ENCODE results near the gene CEP152. TPM values are rescaled to one million over a fixed set of nuclear protein-coding genes. Genes with fewer than 3 reads are reported as not detected.

CEP152 gene
- total RNA-seq, 6 experiments from 2014 or later, result 0.93 to 40.3 (median 2.0) TPM

DNA sequence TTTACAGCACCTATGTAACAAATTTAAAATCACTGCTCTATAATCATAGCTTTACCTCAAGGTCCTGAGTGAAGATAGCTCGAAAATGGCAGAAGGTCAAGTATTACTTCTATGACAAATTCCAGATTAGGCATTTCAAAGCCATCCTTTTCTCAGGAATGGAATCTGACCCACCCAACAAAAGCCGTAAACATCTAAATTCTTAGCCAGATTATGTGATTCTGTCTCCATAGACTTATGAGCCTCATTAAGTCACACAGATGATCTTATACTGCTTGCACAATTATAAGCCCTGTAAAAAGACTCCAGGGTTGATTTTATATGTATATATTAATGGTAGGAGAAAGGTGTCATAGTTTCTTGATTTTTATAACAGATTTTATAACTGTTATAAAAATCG is 56.9 kb downstream of the CEP152 start:
- no peaks in the 10 kb centered on the region for H3K9me3 ChIP-seq
- H3K4me3 ChIP-seq, result no peak overlapping the region
- no peaks in the 10 kb centered on the region for H3K27me3 ChIP-seq
- no peak for DNase-seq
- ATAC-seq, result no peak
- no peaks in the 10 kb centered on the region for H3K4me1 ChIP-seq
- no peaks in the 10 kb centered on the region for H3K36me3 ChIP-seq
- no peak overlapping the region for H3K27ac ChIP-seq
- no peak for TF ChIP-seq POLR2A (IDR thresholded peaks at IDR 0.05)
- TF ChIP-seq, protein P1, sequence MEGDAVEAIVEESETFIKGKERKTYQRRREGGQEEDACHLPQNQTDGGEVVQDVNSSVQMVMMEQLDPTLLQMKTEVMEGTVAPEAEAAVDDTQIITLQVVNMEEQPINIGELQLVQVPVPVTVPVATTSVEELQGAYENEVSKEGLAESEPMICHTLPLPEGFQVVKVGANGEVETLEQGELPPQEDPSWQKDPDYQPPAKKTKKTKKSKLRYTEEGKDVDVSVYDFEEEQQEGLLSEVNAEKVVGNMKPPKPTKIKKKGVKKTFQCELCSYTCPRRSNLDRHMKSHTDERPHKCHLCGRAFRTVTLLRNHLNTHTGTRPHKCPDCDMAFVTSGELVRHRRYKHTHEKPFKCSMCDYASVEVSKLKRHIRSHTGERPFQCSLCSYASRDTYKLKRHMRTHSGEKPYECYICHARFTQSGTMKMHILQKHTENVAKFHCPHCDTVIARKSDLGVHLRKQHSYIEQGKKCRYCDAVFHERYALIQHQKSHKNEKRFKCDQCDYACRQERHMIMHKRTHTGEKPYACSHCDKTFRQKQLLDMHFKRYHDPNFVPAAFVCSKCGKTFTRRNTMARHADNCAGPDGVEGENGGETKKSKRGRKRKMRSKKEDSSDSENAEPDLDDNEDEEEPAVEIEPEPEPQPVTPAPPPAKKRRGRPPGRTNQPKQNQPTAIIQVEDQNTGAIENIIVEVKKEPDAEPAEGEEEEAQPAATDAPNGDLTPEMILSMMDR (IDR thresholded peaks at IDR 0.05), result no peak
- WGBS (ENCODE audit: insufficient coverage, low coverage, low lambda C conversion rate, missing lambda C conversion rate), result 95% methylated on average over 3 of the region's 3 CpGs
- intact Hi-C loops (cut with DNase I), result no loop called here

DNA sequence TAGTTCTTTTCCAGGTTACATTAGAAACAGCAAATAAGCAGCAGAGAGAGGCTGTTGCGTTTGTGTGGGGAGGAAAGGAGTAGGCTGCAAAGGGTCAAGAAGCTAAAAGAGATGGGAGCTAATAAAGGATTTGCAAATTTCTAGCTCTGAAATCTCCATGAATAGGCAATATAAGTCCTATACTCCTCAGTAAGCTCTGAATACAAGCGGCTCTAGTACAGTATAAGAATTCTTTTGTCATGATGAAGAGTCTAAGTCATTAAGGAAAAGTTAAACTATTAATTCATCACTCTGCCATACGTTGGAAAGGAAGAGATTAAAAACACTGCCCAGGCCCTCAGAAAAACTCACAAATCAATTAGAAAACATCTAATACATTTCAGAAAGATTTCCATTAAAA is 59.3 kb downstream of the CEP152 start:
- Histone ChIP-seq H3K4me1 (no peaks in the 10 kb centered on the region), H3K27ac (no peak overlapping the region), H3K9me3 (no peaks in the 10 kb centered on the region), H3K4me3 (no peak overlapping the region), H3K27me3 (no peaks in the 10 kb centered on the region), H3K36me3 (no peaks in the 10 kb centered on the region)
- DNase-seq (no peak), ATAC-seq (no peak)
- no peak for TF ChIP-seq POLR2A (IDR thresholded peaks at IDR 0.05)
- intact Hi-C loops (cut with DNase I), result no loop called here
- WGBS (ENCODE audit: insufficient coverage, low coverage, low lambda C conversion rate, missing lambda C conversion rate), result 71% methylated on average over 3 of the region's 3 CpGs

DNA sequence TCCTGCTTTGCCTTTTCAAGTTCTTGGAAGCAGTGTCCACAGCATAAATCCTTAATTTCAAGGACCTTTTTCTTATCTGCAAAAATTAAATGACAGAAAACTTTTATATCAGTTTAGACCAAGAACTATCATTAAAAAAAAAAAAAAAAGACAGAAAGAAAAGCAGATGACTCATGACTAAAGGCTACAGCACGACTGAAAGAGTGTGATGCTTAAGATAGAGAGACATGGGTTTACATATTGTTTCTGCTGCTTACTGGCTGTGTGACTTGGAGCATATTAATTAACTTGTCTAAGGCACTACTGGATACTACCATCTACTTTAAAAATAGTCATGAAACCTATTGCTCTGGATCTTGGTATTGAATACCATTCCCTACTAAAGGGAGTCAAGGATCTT is 62.3 kb downstream of the CEP152 start:
- H3K4me1 ChIP-seq, result no peaks in the 10 kb centered on the region
- no peak for TF ChIP-seq POLR2A (IDR thresholded peaks at IDR 0.05)
- TF ChIP-seq, protein P1 (IDR thresholded peaks at IDR 0.05), result no peak
- no peaks in the 10 kb centered on the region for H3K36me3 ChIP-seq
- H3K27ac ChIP-seq, result no peak overlapping the region
- intact Hi-C loops (cut with DNase I), result no loop called here
- no peak overlapping the region for H3K4me3 ChIP-seq
- H3K9me3 ChIP-seq, result no peaks in the 10 kb centered on the region
- WGBS (ENCODE audit: insufficient coverage, low coverage, low lambda C conversion rate, missing lambda C conversion rate), result 67% methylated on average over 1 of the region's 1 CpG
- H3K27me3 ChIP-seq, result no peaks in the 10 kb centered on the region
- DNase-seq (no peak), ATAC-seq (no peak)

DNA sequence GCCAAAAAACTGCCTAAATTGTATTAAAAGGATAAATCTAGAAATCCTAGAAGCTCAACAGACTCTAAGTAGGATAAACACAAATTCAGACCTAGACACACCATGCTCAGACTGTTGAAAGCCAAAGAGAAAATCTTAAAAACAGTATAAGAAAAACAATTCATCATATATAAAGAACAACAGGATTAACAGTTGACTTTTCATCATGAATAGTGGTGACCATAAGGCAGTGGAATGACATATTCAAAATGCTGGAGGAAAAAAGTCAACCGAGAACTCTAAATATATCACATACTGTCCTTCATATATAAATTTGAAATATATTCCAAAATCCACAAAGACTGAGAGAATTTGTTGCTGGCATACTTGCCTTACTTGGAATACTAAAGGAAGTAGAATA is 77.3 kb downstream of the CEP152 start:
- WGBS (ENCODE audit: insufficient coverage, low coverage, low lambda C conversion rate, missing lambda C conversion rate), result 100% methylated on average over 1 of the region's 1 CpG

DNA sequence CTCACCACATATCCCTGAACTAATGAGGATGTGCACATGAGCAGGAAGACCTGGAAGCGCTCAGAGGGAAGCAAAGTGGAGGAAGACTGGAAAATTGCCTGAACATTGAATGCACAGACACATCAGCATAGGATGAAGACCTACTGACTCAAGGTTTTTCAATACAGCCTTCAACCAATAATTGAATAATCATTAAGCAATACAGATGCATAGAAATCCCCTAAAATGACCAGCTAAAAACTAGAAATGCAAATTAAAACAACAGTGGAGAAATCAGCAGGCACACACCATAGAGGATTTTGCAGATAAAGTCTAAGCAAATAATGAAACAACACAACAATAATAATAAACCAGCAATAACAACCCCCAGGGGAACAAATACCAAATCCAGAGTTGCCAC is 80.4 kb downstream of the CEP152 start:
- TF ChIP-seq, protein P1 (IDR thresholded peaks at IDR 0.05), result no peak
- no peak for TF ChIP-seq POLR2A (IDR thresholded peaks at IDR 0.05)
- Histone ChIP-seq H3K9me3 (peaks cover 0 to 4% (median 0%) of the 10 kb centered on the region in 4 donors), H3K27ac (no peak overlapping the region), H3K4me3 (no peak overlapping the region), H3K36me3 (no peaks in the 10 kb centered on the region), H3K4me1 (no peaks in the 10 kb centered on the region), H3K27me3 (no peaks in the 10 kb centered on the region)
- WGBS (ENCODE audit: insufficient coverage, low coverage, low lambda C conversion rate, missing lambda C conversion rate), result 90% methylated on average over 1 of the region's 1 CpG
- DNase-seq (no peak), ATAC-seq (no peak)
- intact Hi-C loops (cut with DNase I), result no loop called here

More for the DNA sequence above, 77.3 kb downstream of the CEP152 start:
- DNase-seq, result no peak
- Histone ChIP-seq H3K9me3 (peaks cover 0 to 4% (median 0%) of the 10 kb centered on the region in 4 donors), H3K36me3 (peaks cover 0 to 2% (median 0%) of the 10 kb centered on the region in 4 donors), H3K4me1 (no peaks in the 10 kb centered on the region), H3K4me3 (no peak overlapping the region), H3K27me3 (no peaks in the 10 kb centered on the region), H3K27ac (no peak overlapping the region)
- TF ChIP-seq, protein P1 (IDR thresholded peaks at IDR 0.05), result no peak
- no peak for TF ChIP-seq POLR2A (IDR thresholded peaks at IDR 0.05)
- no peak for ATAC-seq
- intact Hi-C loops (cut with DNase I), result no loop called here

Measured in right lobe of liver (tissue), 6 donors.